HEK293 (cell line): Measurements from ENCODE around the gene ASXL2.

Source experiments
- CTCF ChIA-PET: fragments of 350-600 bp; formaldehyde crosslinking; extraction: SDS; loops from one replicate; lab custom pipeline; 2021; ENCODE audit warnings: antibody characterized with exemption; lab: Yijun Ruan, JAX
- POLR2A ChIA-PET: fragments of 300-600 bp; formaldehyde crosslinking; extraction: SDS; loops from one replicate; lab custom pipeline; 2020; ENCODE audit warnings: antibody characterized with exemption, inconsistent platforms; lab: Yijun Ruan, JAX
- H3K27ac ChIP-seq: fragments of 200-500 bp; sonication (Bioruptor generic); 2 replicates; pipeline ENCODE4 v1.5.1; 2014; ENCODE audit warnings: low read depth, low read length, control low read depth, inconsistent platforms; ENCODE audit errors: extremely low read depth
- H3K36me3 ChIP-seq, 2 experiments: fragments of 200-500 bp in 1 of 2; sonication (Bioruptor generic) in 1 of 2; 1 replicate in 1 of 2; 2 replicates in 1 of 2; pipeline ENCODE4 v1.5.1; 2014 to 2017; ENCODE audit warnings: inconsistent platforms in 2 of 2, low read length in 2 of 2; ENCODE audit not compliant: control insufficient read depth in 2 of 2, insufficient read depth in 1 of 2
- H3K4me1 ChIP-seq: fragments of 200-500 bp; sonication (Bioruptor generic); 2 replicates; pipeline ENCODE4 v1.5.1; 2014; ENCODE audit warnings: mild to moderate bottlenecking, low read length, inconsistent platforms; ENCODE audit not compliant: control insufficient read depth, insufficient read depth
- H3K4me3 ChIP-seq: 2 replicates; pipeline ENCODE4 v1.5.1; 2011; ENCODE audit warnings: low read depth, mild to moderate bottlenecking, control low read depth, low read length, moderate library complexity
- H3K9me3 ChIP-seq: fragments of 200-500 bp; sonication (Bioruptor generic); 2 replicates; pipeline ENCODE4 v1.5.1; 2014; ENCODE audit warnings: low read depth, low read length, inconsistent platforms; ENCODE audit not compliant: control insufficient read depth, insufficient read depth
- BCL6B ChIP-seq: fragments of 450-650 bp; formaldehyde crosslinking; IDR thresholded peaks from 2 replicates; pipeline ENCODE4 v1.5.1; 2017; ENCODE audit warnings: missing biosample characterization, missing genetic modification characterization
- EGR2 ChIP-seq: fragments of 450-650 bp; formaldehyde crosslinking; IDR thresholded peaks from 2 replicates; pipeline ENCODE4 v1.5.1; 2016; ENCODE audit warnings: low read depth, missing biosample characterization, missing genetic modification characterization
- HOXA7 ChIP-seq: sonication (generic); formaldehyde crosslinking; IDR thresholded peaks from 2 replicates; pipeline ENCODE4 v1.8.1; 2022; ENCODE audit warnings: missing genetic modification reagents, borderline replicate concordance
- HOXC10 ChIP-seq: sonication (generic); formaldehyde crosslinking; IDR thresholded peaks from 2 replicates; pipeline ENCODE4 v1.8.1; 2023; ENCODE audit warnings: mild to moderate bottlenecking, missing genetic modification reagents
- HOXD13 ChIP-seq: sonication (generic); formaldehyde crosslinking; IDR thresholded peaks from 2 replicates; pipeline ENCODE4 v1.8.0; 2022; ENCODE audit warnings: missing genetic modification reagents, borderline replicate concordance
- PRDM10 ChIP-seq: fragments of 450-650 bp; formaldehyde crosslinking; IDR thresholded peaks from 2 replicates; pipeline ENCODE4 v1.5.1; 2016; ENCODE audit warnings: missing biosample characterization, missing genetic modification characterization
- ZBTB17 ChIP-seq: fragments of 450-650 bp; formaldehyde crosslinking; IDR thresholded peaks from 2 replicates; pipeline ENCODE4 v1.5.1; 2016; ENCODE audit warnings: missing biosample characterization, missing genetic modification characterization
- ZFHX2 ChIP-seq: fragments of 450-650 bp; formaldehyde crosslinking; conservative IDR thresholded peaks from 2 replicates; pipeline ENCODE4 v1.5.1; 2016; ENCODE audit warnings: missing biosample characterization, missing genetic modification characterization
- ZFP69B ChIP-seq: fragments of 450-650 bp; formaldehyde crosslinking; IDR thresholded peaks from 2 replicates; pipeline ENCODE4 v1.5.1; 2016; ENCODE audit warnings: missing biosample characterization, missing genetic modification characterization
- ZIC2 ChIP-seq: fragments of 450-650 bp; formaldehyde crosslinking; IDR thresholded peaks from 2 replicates; pipeline ENCODE4 v1.5.1; 2016; ENCODE audit warnings: missing biosample characterization, missing genetic modification characterization
- ZNF169 ChIP-seq: fragments of 450-650 bp; formaldehyde crosslinking; IDR thresholded peaks from 2 replicates; pipeline ENCODE4 v1.5.1; 2016; ENCODE audit warnings: missing biosample characterization, missing genetic modification characterization
- ZNF214 ChIP-seq: fragments of 450-650 bp; formaldehyde crosslinking; IDR thresholded peaks from 2 replicates; pipeline ENCODE4 v1.5.1; 2017; ENCODE audit warnings: missing biosample characterization, mild to moderate bottlenecking, missing genetic modification characterization, borderline replicate concordance
- ZNF248 ChIP-seq: fragments of 450-650 bp; formaldehyde crosslinking; IDR thresholded peaks from 2 replicates; pipeline ENCODE4 v1.5.1; 2017; ENCODE audit warnings: missing biosample characterization, missing genetic modification characterization
- ZNF266 ChIP-seq: fragments of 450-650 bp; formaldehyde crosslinking; IDR thresholded peaks from 2 replicates; pipeline ENCODE4 v1.5.1; 2016; ENCODE audit warnings: missing biosample characterization, missing genetic modification characterization, low read depth
- ZNF366 ChIP-seq: fragments of 450-650 bp; formaldehyde crosslinking; conservative IDR thresholded peaks from 2 replicates; pipeline ENCODE4 v1.5.1; 2016; ENCODE audit warnings: missing biosample characterization, missing genetic modification characterization
- ZNF37A ChIP-seq: fragments of 450-650 bp; IDR thresholded peaks from 2 replicates; pipeline ENCODE4 v1.5.1; 2018; ENCODE audit warnings: missing biosample characterization, missing genetic modification characterization
- ZNF426 ChIP-seq: fragments of 450-650 bp; formaldehyde crosslinking; IDR thresholded peaks from 2 replicates; pipeline ENCODE4 v1.5.1; 2017; ENCODE audit warnings: missing biosample characterization, missing genetic modification characterization, mild to moderate bottlenecking, inconsistent platforms, moderate library complexity
- ZNF600 ChIP-seq: fragments of 450-650 bp; formaldehyde crosslinking; IDR thresholded peaks from 2 replicates; pipeline ENCODE4 v1.5.1; 2016; ENCODE audit warnings: missing biosample characterization, missing genetic modification characterization
- TF ChIP-seq, protein P1 (sequence below): fragments of 450-650 bp; formaldehyde crosslinking; IDR thresholded peaks from 2 replicates; pipeline ENCODE4 v1.5.1; 2016; ENCODE audit warnings: missing biosample characterization, missing genetic modification characterization

Gene ASXL2

DNA sequence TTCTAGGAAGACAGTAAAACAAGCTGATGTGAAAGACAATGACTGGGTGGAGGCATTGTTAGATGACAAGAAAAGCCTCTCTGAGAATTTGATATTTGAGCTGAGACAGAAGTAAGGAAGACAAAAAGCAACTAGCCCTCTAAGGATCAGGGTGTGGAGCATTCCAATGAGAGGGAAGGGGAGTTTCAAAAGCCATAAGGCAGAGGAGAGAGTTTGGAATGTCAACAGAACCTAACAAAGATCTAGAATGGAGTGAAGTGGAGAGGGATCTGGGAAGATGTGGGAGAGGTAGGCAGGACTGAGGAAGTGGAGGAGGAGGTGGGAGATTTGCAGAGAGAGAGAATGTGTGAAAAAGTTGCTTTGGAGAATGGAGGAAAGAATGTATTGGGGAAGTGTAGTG lies 17.3 kb upstream of the ASXL2 start:
- ChIA-PET POLR2A (interaction anchor here (0.6 to 1.6 kb wide), 2 partner anchors 13 to 17 kb away, joined by 6 read pairs; partner anchors contain the start of gene ASXL2), CTCF (no interaction called here)
- no peak overlapping the region for H3K4me3 ChIP-seq
- TF ChIP-seq HOXA7 (no peak), BCL6B (tag by site-specific recombination) (no peak), ZNF266 (tag by site-specific recombination) (no peak), ZFHX2 (peak; percentile 36), ZNF426 (tag by site-specific recombination) (no peak), ZNF37A (tag by site-specific recombination) (no peak), ZNF366 (tag by site-specific recombination) (0 out of 2 replicates have a peak, but pooled peaks have one; percentile 38), ZFP69B (tag by site-specific recombination) (no peak), HOXC10 (CRISPR knock-in tag) (no peak), PRDM10 (tag by site-specific recombination) (peak; percentile 86), ZNF600 (tag by site-specific recombination) (no peak), ZNF214 (tag by site-specific recombination) (no peak), ZIC2 (tag by site-specific recombination) (no peak), ZNF248 (tag by site-specific recombination) (no peak), HOXD13 (CRISPR knock-in tag) (no peak), ZNF169 (tag by site-specific recombination) (no peak), EGR2 (tag by site-specific recombination) (0 out of 2 replicates have a peak, but pooled peaks have one; percentile 17), ZBTB17 (tag by site-specific recombination) (no peak)
- TF ChIP-seq, protein P1, sequence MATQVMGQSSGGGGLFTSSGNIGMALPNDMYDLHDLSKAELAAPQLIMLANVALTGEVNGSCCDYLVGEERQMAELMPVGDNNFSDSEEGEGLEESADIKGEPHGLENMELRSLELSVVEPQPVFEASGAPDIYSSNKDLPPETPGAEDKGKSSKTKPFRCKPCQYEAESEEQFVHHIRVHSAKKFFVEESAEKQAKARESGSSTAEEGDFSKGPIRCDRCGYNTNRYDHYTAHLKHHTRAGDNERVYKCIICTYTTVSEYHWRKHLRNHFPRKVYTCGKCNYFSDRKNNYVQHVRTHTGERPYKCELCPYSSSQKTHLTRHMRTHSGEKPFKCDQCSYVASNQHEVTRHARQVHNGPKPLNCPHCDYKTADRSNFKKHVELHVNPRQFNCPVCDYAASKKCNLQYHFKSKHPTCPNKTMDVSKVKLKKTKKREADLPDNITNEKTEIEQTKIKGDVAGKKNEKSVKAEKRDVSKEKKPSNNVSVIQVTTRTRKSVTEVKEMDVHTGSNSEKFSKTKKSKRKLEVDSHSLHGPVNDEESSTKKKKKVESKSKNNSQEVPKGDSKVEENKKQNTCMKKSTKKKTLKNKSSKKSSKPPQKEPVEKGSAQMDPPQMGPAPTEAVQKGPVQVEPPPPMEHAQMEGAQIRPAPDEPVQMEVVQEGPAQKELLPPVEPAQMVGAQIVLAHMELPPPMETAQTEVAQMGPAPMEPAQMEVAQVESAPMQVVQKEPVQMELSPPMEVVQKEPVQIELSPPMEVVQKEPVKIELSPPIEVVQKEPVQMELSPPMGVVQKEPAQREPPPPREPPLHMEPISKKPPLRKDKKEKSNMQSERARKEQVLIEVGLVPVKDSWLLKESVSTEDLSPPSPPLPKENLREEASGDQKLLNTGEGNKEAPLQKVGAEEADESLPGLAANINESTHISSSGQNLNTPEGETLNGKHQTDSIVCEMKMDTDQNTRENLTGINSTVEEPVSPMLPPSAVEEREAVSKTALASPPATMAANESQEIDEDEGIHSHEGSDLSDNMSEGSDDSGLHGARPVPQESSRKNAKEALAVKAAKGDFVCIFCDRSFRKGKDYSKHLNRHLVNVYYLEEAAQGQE (tag by site-specific recombination), result no peak
- no peaks in the 10 kb centered on the region for H3K9me3 ChIP-seq
- no peak overlapping the region for H3K27ac ChIP-seq
- H3K4me1 ChIP-seq, result no peaks in the 10 kb centered on the region
- H3K36me3 ChIP-seq, result no peaks in the 10 kb centered on the region
